22Rv1 (cell line): Measurements from ENCODE around the gene FUZ.
A peak's percentile ranks its signal among the peaks of the same experiment; 100 is the strongest.

Experiments used
- H3K27ac ChIP-seq: fragments of 450-650 bp; 2 replicates; pipeline ENCODE4 v1.5.1; 2017
- CTCF ChIP-seq: fragments of 450-650 bp; IDR thresholded peaks from 2 replicates; pipeline ENCODE4 v1.5.1; 2017; ENCODE audit warnings: mild to moderate bottlenecking
- ZFX ChIP-seq: fragments of 450-650 bp; IDR thresholded peaks from 2 replicates; pipeline ENCODE4 v1.6.1; 2017; ENCODE audit warnings: antibody characterized with exemption, borderline replicate concordance

The FUZ gene

GRCh38 chr19:49843265-49843664 is 30.2 kb upstream of the FUZ start:
- H3K27ac ChIP-seq = no peak overlapping the region
- no peak for TF ChIP-seq ZFX
- TF ChIP-seq CTCF = no peak

- TF ChIP-seq ZFX (no peak), CTCF (no peak)
- H3K27ac ChIP-seq = no peak overlapping the region
These were observed 27.7 kb upstream of the FUZ start for GRCh38 chr19:49840736-49841249.

- TF ChIP-seq CTCF (no peak), ZFX (no peak)
- H3K27ac ChIP-seq = no peak overlapping the region
These were observed 27.2 kb upstream of the FUZ start for GRCh38 chr19:49840321-49840720.

GRCh38 chr19:49839713-49840112 is 26.6 kb upstream of the FUZ start:
- H3K27ac ChIP-seq = 0 out of 2 replicates have a peak overlapping the region, but pooled peaks have one; percentile 7
- TF ChIP-seq ZFX (no peak), CTCF (no peak)

GRCh38 chr19:49838885-49839588 is 25.9 kb upstream of the FUZ start:
- TF ChIP-seq CTCF = no peak
- TF ChIP-seq ZFX = no peak

GRCh38 chr19:49837425-49837824 is 24.3 kb upstream of the FUZ start:
- TF ChIP-seq CTCF (no peak), ZFX (no peak)
- H3K27ac ChIP-seq = no peak overlapping the region

More at GRCh38 chr19:49838885-49839588, 25.9 kb upstream of the FUZ start:
- 0 out of 2 replicates have a peak overlapping the region, but pooled peaks have one; percentile 7 for H3K27ac ChIP-seq

GRCh38 chr19:49837009-49837310 is 23.9 kb upstream of the FUZ start:
- H3K27ac ChIP-seq = no peak overlapping the region
- TF ChIP-seq CTCF (no peak), ZFX (no peak)
